Endothelial cell of umbilical vein (primary cell): ENCODE measurements around the gene DST.

Source experiments
- EZH2 ChIP-seq: IDR thresholded peaks from 2 replicates; pipeline ENCODE4 v1.6.1; 2012; ENCODE audit warnings: borderline replicate concordance, low read depth, mild to moderate bottlenecking, moderate library complexity, low read length, inconsistent platforms; ENCODE audit not compliant: severe bottlenecking
- POLR2A ChIP-seq: IDR thresholded peaks from 2 replicates; pipeline ENCODE4 v1.6.1; 2012; ENCODE audit warnings: low read depth, mild to moderate bottlenecking, control low read depth, low read length
- TF ChIP-seq, protein P1 (sequence below), 2 donors: IDR thresholded peaks; 1 replicate in 1 of 2; 2 replicates in 1 of 2; pipeline ENCODE4 v1.5.1; 2011; ENCODE audit warnings: low read length in 2 of 2, mild to moderate bottlenecking in 2 of 2, moderate library complexity in 2 of 2, control low read depth in 1 of 2, inconsistent platforms in 1 of 2, low read depth in 1 of 2; ENCODE audit not compliant: insufficient read depth in 1 of 2; ENCODE audit errors: extremely low read depth in 1 of 2

GRCh38 chr6:56477241-56477640, 165.4 kb downstream of the DST start:
- TF ChIP-seq, protein P1, sequence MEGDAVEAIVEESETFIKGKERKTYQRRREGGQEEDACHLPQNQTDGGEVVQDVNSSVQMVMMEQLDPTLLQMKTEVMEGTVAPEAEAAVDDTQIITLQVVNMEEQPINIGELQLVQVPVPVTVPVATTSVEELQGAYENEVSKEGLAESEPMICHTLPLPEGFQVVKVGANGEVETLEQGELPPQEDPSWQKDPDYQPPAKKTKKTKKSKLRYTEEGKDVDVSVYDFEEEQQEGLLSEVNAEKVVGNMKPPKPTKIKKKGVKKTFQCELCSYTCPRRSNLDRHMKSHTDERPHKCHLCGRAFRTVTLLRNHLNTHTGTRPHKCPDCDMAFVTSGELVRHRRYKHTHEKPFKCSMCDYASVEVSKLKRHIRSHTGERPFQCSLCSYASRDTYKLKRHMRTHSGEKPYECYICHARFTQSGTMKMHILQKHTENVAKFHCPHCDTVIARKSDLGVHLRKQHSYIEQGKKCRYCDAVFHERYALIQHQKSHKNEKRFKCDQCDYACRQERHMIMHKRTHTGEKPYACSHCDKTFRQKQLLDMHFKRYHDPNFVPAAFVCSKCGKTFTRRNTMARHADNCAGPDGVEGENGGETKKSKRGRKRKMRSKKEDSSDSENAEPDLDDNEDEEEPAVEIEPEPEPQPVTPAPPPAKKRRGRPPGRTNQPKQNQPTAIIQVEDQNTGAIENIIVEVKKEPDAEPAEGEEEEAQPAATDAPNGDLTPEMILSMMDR (IDR thresholded peaks at IDR 0.05; ENCODE audit: extremely low read depth in 1 of 2, insufficient read depth in 1 of 2, low read depth in 1 of 2, low read length in 2 of 2), result no peak
- TF ChIP-seq EZH2, result no peak
- no peak for TF ChIP-seq POLR2A
